C4-2B (cell line): ENCODE measurements around the gene ZFAND3.

Experiments used
- ZFX ChIP-seq: fragments of 450-650 bp; IDR thresholded peaks from 2 replicates; pipeline ENCODE4 v1.6.1; 2017
- TF ChIP-seq, protein P1 (sequence below): fragments of 450-650 bp; conservative IDR thresholded peaks from 2 replicates; pipeline ENCODE4 v1.5.1; 2017; ENCODE audit warnings: mild to moderate bottlenecking

- TF ChIP-seq, protein P1, sequence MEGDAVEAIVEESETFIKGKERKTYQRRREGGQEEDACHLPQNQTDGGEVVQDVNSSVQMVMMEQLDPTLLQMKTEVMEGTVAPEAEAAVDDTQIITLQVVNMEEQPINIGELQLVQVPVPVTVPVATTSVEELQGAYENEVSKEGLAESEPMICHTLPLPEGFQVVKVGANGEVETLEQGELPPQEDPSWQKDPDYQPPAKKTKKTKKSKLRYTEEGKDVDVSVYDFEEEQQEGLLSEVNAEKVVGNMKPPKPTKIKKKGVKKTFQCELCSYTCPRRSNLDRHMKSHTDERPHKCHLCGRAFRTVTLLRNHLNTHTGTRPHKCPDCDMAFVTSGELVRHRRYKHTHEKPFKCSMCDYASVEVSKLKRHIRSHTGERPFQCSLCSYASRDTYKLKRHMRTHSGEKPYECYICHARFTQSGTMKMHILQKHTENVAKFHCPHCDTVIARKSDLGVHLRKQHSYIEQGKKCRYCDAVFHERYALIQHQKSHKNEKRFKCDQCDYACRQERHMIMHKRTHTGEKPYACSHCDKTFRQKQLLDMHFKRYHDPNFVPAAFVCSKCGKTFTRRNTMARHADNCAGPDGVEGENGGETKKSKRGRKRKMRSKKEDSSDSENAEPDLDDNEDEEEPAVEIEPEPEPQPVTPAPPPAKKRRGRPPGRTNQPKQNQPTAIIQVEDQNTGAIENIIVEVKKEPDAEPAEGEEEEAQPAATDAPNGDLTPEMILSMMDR: no peak
- no peak for TF ChIP-seq ZFX
Observed at GRCh38 chr6:38144365-38144945, 324.9 kb downstream of the ZFAND3 start.
